ENCODE measurements around the gene SENP6.

SENP6 gene

DNA sequence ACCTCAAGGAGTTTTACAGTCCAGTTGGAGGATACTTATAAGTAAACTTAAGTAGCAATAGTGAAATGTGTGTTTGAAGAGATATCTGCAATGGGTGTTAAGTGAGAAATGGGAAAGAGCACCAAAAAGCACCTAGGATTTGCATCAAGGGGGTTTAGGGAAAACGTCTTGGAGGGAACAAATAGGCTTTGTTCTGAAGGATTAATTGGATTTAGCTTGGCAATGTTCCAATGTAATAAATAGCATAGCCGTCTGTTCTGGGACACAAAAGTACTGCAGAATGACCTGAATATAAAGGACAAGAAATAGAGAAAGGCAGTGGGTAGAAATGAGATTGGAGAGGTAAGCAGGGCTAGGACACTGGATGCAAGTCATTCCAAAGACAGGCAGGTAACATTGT lies 144.5 kb downstream of the SENP6 start:
- no peak overlapping the region for H3K4me3 ChIP-seq (ENCODE audit: low read depth, low read length)
- TF ChIP-seq, protein P1, sequence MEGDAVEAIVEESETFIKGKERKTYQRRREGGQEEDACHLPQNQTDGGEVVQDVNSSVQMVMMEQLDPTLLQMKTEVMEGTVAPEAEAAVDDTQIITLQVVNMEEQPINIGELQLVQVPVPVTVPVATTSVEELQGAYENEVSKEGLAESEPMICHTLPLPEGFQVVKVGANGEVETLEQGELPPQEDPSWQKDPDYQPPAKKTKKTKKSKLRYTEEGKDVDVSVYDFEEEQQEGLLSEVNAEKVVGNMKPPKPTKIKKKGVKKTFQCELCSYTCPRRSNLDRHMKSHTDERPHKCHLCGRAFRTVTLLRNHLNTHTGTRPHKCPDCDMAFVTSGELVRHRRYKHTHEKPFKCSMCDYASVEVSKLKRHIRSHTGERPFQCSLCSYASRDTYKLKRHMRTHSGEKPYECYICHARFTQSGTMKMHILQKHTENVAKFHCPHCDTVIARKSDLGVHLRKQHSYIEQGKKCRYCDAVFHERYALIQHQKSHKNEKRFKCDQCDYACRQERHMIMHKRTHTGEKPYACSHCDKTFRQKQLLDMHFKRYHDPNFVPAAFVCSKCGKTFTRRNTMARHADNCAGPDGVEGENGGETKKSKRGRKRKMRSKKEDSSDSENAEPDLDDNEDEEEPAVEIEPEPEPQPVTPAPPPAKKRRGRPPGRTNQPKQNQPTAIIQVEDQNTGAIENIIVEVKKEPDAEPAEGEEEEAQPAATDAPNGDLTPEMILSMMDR (IDR thresholded peaks at IDR 0.05; ENCODE audit: low read depth, low read length) = no peak

DNA sequence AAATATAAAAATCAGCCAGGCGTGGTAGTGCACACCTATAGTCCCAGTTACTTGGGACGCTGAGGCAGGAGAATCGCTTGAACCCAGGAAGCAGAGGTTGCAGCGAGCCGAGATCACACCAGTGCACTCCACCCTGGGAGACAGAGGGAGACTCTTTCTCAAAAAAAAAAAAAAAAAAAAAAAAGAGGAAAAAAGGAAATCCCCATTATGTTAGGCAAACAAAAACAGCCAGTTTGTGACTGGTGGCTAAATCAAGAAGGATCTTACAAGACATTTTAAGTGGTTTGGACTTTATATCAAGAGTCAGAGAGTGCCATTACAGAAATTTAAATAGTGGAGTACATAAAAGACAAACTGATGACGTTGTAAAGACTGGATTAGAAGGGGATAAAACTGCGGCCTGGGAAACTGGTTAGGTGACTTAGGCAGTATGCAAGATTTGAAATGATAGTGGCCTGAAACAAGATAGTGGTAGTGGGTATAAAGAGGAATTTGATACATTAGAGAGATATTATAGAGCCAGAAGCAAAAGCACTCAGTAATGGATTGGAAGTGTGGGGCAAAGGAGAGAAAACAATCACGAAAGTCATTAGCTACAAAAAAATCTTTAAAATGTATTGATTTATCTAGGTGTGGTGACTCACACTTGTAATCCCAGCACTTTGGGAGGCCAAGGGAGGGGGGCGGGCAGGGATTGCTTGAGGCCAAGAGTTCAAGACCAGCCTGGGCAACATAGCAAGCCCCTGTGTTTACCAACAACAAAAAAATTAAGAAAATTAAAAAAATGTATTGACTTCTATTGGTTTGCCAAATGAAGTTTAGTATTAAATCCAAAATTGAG lies 145.7 kb downstream of the SENP6 start:
- TF ChIP-seq, protein P1 (IDR thresholded peaks at IDR 0.05; ENCODE audit: low read depth, low read length) = no peak
- no peak overlapping the region for H3K4me3 ChIP-seq (ENCODE audit: low read depth, low read length)

DNA sequence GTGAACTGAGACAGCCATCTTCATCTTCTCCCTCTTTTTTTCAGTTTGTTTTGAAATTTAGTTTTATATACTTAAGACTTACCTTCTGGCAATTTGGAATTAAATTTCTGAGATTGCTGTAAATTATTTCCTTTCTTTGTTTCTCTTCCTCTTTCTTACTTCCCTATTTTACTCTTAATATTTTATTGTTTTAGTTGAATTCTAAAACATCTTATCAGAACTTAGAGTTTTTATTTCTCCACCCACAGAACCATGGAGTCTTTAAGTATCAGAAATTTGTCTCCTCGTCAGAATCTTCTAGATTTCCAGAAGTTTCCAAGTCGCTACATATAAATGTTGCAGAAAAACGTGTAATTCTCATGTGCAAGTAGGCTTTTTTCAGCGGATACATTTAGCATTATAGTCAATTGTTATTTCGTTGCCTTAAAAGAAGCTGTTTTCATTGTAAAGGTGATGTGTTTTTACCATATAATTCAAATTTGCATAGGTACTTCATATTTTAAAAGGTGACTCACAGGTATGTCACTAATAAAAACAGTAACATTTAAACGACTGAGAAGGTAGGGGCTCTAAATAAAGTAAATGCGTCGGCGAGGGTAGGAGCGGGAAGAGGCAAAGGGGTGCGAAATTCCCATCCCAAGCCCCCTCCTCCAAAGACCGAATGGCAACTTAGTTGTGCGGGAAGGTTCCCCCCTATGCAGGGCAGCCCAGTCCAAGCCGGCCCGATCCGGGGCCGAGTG lies 146.5 kb downstream of the SENP6 start:
- peak overlapping the region; percentile 92 for H3K4me3 ChIP-seq (ENCODE audit: low read depth, low read length)
- TF ChIP-seq, protein P1 (IDR thresholded peaks at IDR 0.05; ENCODE audit: low read depth, low read length) = no peak

DNA sequence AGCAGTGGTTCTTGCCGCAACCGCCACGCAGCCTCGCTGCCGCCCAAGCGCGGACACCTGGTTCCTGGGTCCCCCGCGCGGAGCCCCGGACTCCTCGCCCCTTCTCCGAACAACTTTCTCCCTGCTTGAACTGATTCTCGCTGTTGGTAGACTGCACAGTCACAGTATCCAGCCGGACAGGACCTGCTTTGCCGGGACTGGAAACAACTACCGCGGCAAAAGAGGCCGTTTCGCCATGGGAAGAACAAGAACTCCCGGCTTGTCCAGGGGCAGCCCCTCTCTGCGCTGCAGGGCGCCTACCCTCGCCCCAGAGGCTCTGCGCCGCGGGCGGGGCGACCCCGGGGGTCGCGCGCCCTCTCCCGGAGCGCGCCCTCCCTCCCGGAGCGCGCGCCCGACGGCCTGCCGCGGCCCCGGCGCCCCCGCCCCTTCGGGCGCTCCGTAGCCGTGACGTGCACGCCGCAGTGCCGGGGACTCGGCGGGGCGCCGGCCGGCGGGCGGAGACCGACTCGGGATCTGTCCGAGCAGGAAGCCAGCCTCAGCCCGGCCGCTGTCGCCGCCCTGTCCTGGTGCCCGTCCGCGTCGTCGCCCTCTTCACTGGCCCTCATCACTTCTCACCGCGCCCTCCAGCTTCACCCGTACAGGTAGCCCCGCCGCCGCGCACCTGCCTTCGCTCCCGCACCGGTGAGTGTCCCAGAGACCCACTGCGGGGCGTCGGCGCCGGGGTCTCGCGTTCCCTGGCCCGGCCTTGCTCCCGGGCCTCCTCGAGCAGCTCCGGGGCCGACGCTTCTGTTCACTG lies 147.3 kb downstream of the SENP6 start, which contains the start of gene MYO6:
Gene MYO6 (plus strand): TSS at position 497 of the 796 bp plus-strand sequence. CDS start 68,309 bp downstream, outside the sequence.
- TF ChIP-seq, protein P1 (IDR thresholded peaks at IDR 0.05; ENCODE audit: low read depth, low read length) = no peak
- H3K4me3 ChIP-seq (ENCODE audit: low read depth, low read length) = peak within 1 kb of the TSS; percentile 92

DNA sequence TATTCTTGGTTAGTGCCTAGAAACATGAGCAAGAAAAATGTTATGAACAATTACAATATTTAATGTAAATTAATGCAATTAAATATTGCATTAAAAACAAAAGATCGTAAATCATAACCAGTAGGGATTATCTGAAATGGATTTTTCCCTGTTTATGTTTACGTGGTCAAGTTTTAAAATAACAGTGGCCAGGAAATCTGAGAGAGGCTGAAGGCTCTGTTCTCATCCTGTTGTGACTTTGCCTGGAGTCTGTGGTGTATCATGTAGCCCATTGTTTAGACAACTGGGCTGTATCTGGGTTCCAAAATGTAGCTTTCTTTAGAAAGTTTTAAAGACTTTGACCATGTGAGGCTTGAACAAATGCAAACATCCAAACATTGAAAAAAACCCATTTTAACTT lies 149.8 kb downstream of the SENP6 start:
- H3K4me3 ChIP-seq (ENCODE audit: low read depth, low read length) = no peak overlapping the region
- TF ChIP-seq, protein P1 (IDR thresholded peaks at IDR 0.05; ENCODE audit: low read depth, low read length) = no peak

DNA sequence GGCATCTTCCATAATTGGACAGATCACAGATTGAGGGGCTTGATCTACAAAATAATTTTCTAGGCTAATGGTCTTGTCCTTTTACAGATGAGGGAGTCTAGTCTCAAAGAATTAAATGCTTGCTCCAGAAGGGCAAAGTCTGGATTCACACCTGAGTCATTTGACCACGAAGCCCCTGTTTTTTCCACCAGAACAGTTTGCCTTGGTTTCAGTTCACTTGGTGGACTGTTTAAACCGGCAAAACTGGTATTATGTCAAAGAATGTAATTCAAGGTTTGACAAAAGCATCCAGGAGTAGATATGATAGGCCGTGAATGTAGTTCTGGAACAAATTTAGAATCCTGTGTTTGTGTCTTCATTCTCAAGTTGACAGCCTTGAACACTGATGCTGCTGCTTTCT lies 150.7 kb downstream of the SENP6 start:
- no peak overlapping the region for H3K4me3 ChIP-seq (ENCODE audit: low read depth, low read length)

More for the DNA sequence above, 150.7 kb downstream of the SENP6 start:
- TF ChIP-seq, protein P1 (IDR thresholded peaks at IDR 0.05; ENCODE audit: low read depth, low read length) = no peak

Measured in WI38 (cell line).